HG03175 (cell line): ENCODE data around the gene LPAR6.
A peak's percentile ranks its signal among the peaks of the same experiment; 100 is the strongest.
"Not testable (repeated sequence)": the region's sequence is repeated elsewhere in the genome, so short reads cannot be mapped to it uniquely, and the experiment has no call there.

Experiments
- ATAC-seq: cut with Tn5 transposase; IDR thresholded peaks from one replicate; pipeline ENCODE4 v1.9.1; 2021; ENCODE audit warnings: mild to moderate bottlenecking, moderate library complexity; ENCODE audit not compliant: unreplicated experiment

LPAR6 gene, protein sequence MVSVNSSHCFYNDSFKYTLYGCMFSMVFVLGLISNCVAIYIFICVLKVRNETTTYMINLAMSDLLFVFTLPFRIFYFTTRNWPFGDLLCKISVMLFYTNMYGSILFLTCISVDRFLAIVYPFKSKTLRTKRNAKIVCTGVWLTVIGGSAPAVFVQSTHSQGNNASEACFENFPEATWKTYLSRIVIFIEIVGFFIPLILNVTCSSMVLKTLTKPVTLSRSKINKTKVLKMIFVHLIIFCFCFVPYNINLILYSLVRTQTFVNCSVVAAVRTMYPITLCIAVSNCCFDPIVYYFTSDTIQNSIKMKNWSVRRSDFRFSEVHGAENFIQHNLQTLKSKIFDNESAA

DNA sequence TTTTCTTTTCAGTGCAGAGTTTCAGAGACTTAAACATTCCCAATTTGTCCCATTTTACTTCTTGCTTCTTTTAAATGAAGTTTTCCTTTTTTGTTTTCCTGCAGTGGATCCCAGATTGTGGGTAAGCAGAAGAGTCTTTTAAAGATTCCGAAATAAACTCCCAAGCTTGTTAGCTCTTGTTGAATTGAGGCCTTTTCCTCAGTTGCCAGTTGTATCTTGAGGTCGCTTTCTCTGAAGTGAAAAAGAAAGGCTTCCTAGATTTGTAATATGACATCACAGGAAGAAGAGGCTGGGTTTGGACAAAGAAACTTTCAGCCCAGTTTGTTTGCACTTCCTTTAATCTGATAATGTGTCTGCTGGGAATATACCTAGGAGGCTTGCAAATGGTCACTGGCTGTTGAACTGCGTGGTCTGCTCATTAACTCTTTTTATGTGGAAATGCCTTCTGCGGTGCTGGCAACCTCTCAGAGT, at the start of gene LPAR6:
Gene LPAR6 (minus strand): TSS at position 233 of the 471 bp plus-strand sequence. CDS start 690 bp downstream, outside the sequence.
- no peak for ATAC-seq

DNA sequence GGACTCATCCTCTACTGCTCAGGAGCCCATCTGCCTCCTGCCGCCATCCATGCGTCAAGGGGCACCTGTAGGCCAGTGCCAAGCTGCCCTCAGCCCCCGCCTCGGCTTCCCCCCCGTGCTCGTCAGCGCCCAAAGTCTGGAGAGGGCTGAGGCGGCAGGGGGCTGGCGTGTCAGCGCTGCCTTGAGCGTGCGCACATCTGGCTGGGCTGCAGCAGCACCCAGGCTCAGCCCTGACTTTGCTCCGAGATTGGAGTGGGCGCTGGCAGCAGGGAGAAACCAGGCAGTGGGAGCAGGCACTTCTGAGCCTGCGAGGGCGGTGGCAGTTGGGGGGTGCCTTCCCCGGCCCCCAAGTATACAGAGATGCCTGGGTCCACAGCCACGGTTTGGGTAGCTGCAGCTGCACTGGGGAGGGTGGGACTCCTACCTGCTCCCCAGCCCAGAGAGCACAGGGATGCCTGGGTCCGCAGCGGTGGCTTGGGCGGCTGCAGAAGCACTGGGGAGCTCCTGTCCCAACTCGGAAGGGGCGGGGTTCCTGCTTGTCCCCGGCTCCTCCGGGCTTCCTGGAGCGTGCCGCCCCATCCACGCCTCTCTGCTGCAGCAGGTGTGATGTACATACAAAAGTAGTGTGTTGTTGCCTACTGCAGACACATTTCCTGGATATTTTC, 44.8 kb upstream of the LPAR6 start:
- ATAC-seq: no peak

DNA sequence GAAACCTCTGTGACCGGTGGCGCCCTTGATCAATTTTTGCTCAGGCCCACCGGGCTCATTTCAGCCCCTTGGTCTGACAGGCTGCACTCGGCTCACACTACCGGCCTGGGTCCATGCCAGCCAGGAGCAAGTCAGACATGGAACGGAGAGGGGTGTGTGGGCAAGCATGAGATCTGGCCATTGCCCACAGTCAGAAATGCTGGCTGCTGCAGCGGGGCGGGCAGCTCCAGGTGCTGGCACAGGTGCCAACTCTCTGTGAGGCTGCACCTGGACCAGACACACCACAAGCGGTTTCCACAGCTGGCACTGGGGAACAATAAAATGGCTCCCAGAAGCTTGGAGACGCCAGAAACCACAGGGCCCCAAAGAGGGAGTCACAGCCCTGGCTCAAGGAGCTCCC, 43.6 kb upstream of the LPAR6 start:
- ATAC-seq: no peak

DNA sequence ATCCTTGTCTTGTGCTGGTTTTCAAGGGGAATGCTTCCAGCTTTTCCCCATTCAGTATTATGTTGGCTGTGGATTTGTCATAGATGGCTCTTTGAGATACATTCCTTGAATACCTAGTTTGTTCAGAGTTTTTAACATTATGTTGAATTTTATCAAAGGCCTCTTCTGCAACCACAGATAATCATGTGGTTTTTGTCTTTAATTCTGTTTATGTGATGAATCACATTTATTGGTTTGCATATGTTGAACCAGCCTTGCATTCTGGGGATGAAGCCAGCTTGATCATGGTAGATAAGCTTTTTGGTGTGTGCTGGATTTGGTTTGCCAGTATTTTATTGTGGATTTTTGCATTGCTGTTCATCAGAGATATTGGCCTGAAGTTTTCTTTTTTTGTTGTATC, 38.3 kb upstream of the LPAR6 start:
- not testable (repeated sequence) for ATAC-seq

DNA sequence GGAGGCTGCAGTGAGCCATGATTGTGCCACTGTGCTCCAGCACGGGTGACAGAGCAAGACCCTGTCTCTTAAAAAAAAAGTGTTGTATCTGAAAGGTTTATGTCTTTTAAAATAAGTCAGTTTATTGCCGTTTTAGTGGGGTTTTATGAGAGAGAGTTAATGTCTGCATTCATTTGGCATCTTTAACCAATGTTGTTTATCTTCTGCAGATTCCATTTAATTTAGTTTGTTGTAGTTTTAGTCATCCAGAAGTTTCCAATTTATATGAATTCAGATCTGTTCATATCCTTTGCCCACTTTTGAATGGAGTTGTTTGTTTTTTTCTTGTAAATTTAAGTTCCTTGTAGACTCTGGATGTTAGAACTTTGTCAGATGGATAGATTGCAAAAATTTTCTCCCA, 36.7 kb upstream of the LPAR6 start:
- no peak for ATAC-seq

DNA sequence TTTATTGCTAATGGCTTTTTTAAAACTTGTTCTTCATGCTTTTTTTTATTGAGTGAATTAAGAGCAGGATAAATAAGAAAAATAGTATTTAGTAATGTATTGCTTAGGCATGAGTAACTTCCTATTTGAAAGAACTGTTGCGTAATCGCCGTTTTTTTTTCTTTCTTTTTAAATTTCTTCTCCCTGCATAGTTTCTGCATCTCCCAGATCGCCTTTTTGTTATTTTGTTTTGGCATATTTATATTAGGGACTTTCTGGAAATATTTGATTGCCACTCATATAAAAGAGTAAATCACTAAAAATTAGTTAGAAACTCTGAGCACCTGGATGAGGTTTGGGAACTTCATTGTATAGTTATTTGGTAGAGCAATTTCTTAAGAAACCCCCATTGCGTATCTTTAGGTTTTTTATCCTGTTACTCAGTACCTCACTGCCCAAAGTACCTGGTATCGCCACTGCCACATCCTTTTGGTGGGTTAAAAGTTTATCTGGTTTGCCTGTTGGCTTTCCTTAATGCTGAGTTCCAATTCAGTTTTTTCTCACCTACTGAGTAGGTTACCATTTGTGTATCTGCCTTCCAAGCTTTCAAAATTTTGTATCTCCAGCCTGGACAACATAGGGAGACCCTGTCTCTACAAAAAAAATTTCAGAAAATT, 36.2 kb upstream of the LPAR6 start:
- ATAC-seq: no peak

DNA sequence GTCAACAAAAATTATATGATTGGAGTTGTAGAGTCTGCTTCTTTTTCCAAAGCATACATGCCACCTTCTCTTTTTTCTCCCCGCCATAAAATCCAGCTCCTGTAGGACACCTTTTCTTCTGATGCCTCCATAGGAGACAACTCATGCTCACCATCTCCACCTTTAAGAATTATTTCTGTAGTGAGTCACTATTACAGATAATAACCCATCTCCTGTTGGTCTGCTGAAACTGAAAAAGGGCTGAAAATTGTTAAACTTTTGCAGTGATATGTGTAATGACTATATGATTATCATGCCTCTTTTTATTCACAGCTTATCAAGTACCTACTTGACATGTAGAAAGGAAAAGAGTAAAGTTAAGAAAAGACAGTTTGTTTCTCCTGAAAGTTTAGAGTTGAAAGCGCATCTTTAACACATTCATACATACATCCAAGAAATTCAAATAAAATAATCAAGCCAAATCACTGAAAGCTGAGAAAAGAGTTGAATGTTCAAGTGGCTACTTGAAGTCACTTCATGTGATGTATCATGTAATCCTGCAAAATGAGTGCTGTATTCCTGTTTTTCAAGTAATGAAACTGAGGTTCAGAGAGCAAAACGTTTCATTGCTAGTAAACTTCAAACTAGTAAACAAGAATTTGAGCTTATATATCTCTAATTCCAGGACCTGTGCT, 35.5 kb upstream of the LPAR6 start:
- ATAC-seq: no peak

DNA sequence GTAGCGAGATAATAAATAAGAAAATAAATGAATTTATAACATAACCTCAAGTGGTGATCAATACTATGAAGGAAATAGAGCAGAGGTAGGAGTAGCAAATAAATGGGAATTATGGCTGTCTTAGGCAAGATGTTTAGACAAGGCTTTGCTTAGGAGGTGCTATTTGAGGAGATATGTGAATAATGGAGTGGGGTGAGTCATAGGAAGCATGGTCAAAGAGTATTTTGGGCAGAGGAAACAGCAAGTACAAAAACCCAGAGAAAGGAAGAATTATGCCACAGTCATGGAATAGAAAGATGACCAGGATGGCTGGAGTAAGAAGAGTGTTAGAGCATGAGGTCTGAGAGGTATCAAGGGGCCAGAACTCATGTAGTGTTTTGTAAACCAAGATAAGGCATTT, 33.6 kb upstream of the LPAR6 start:
- ATAC-seq: no peak

DNA sequence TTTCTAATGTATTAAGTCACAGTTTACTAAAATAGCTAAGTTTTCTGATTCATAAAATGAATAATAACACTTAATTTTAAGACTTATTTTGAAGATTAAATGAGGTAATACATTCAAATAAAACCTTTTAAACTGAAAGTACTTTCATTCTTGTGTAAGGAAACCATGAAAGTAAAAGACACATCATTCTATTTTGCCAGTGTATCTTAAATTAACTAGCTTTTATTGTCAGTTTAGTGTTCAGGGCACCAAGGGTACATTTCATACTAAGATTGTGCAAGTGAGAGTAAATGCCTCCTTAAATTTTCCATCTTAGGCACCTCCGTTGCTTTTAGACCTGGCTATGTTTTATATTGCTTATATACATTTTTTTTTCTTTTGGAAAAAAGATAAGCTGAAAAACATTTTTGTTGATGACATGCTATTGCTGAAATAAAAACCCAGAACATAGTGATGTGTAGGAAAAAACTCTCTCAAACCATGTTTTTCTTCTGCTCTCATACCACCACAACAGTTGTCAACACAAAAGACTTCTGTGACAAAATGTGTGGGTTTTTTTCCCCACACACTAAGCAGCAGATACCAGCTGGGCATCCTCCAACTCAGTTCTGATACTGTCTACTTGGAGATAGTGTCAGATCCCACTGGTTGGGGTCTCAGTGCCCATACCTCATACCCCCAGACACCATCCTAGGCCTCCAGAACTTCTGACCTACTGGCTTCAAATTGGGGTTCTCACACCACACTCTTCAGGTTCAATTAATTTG, 30.7 kb upstream of the LPAR6 start:
- no peak for ATAC-seq

DNA sequence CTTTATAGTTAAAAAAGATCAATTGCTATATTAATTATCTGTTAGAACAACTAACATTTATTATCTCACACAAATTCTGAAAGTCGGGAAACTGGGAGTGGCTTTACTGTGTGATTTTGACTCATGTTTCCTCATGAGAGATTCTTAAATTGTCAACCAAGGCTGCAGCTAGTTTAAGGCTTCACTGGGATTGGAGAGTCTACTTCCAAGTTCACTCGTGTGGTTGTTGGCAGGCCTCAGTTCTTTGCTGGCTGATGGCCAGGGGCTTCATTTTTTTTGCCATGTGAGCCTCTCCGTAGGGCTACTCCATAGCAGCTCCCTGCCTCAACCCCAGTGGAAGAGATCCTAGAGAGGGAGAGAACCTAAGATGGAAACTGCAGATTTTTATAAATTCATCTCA, 24.5 kb upstream of the LPAR6 start:
- ATAC-seq: no peak

DNA sequence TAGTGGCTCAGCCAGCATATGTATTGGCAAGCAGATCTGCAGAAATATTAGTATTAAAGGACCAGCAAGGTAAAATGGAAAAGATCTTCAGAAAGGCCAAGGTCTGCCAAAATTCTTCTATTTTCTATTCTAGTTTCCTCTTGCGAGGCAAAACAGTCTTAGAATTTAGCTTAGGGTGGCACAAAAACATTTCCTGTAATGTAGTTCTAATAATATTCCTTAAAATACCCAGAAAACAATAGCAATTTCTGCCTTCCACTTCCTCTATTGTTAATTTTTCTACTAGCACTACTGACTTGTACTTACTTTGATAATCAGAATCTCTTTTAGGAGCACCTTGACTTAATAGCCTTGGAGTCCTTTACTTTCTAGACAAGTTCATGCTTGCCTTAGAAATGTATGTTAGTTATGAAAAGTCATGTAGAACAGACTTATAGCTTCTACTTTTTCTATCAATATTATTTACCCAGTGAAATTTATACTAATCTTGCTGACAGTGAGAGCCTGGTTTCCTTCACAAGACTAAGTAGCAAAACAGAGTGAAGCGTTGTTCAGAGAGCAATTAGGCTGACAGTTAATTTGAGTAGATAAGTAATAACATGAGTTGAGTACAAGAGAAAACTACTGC, 23.9 kb upstream of the LPAR6 start:
- no peak for ATAC-seq

DNA sequence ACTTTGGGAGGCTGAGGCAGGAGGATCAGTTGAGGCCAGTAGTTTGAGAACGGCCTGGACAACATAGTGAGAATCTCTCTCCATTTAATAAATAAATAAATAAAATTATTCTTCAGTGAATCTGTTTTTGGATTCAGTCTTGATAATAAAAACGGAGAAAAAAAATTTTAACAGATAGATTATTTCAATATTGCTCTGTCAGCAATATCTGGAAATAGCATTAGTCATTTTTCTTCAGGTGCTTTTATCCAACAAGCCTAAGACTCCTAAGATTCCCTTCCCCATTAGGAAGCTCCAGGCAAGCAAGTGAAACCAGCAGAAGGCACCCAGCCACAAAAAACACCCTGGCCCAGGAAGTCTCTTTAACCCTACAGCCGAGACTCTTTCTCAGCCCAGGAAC, 21.3 kb upstream of the LPAR6 start:
- ATAC-seq: no peak

DNA sequence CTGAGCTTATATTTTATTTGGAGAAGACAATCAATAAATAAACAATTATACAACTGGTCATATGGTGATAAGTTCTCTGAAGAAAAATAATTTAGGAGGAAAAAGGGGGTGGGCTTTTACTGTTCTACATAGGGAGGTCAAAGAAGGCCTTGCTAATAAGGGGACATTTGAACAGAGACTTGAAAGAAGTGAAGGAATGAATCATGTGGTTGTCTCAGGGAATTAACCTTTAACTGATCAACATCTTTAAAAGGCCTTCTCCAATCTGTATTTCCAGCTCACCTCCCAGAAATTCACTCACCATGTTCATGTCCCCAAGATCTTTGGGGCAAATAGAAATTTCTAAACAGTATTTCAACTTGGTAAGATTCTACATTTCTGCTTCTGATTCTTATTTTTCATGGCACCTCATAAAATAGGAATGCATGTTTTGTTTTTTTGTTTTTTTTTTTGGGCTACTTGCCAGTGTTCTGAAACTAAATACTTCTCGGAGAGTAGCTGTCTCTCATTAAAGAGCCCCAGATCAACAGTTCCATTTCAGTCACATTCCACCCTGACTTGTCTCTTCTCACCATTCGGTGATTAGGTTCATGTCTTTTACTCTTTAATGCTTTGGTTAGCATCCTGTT, 19.2 kb upstream of the LPAR6 start:
- ATAC-seq: no peak

DNA sequence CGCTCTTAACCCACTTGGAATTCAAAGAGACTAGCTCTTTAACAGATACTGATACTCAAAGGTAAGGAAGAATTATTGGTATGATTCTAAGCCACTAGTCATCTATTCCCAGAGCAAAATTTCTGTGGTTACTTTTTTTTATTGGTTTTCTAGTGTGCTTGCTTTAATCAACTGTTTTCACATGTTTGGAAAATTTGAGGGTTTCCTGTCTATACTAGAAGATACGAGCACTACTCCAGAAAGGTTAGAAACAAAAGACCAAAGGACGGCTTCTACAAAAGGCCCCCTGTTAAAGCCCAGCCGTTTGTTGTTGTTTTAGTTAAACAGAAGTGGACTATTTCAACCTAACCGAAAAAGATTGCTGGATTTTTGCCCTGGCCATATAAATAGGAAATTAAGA, 18.5 kb upstream of the LPAR6 start:
- ATAC-seq: no peak

DNA sequence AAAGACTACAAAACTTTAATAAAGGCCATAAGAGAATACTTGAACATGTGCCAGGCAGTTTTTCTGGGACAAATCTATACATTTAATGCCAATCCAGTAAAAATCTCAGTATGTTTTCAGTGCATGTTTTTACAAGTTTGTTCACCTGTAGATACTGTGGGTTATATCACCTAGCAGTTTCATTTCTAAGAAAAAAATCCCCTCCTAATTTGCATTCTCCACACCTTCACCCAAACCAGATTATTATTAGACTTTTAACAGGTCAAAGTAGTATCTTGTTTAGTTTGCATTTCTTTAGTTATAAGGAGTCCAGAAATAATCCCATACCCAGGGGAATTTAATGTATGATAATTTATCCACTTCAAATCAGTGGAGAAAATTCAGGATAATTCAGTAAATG, 17.0 kb upstream of the LPAR6 start:
- ATAC-seq: peak; percentile 67

DNA sequence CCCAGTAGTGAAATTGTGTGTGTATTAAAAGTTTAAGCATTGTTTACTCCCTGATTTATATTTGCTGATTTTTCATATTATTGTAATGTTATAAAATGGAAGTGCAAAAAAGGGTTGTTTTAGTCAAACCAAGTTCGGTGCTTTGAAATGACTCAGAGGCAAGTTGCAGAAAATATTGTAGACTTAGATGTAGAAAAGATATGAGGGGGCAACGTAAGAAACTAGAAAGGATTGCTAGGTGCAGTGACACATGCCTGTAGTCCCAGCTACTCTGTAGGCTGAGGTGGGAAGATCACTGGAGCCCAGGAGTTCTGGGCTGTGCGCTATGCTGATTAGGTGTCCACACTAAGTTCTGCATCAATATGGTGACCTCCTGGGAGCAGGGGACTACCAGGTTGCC, 16.1 kb upstream of the LPAR6 start:
- no peak for ATAC-seq

DNA sequence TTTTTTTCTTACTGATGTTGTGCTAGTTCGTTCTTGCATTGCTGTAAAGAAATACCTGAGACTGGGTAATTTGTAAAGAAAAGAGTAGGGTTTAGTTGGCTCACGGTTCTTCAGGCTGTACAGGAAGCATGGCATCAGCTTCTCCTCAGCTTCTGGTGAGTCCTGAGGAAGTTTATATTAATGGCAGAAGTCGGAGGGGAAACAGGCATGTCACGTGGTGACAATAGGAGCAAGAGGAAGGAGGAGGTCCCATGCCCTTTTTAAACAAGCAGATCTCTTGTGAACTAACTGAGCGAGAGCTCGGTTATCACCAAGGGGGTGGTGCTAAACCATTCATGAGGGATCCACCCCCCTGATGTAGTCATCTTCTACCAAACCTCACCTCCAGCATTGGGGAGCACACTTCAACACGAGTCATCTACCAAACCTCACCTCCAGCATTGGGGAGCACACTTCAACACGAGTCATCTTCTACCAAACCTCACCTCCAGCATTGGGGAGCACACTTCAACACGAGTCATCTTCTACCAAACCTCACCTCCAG, 13.9 kb upstream of the LPAR6 start:
- ATAC-seq: not testable (repeated sequence)

DNA sequence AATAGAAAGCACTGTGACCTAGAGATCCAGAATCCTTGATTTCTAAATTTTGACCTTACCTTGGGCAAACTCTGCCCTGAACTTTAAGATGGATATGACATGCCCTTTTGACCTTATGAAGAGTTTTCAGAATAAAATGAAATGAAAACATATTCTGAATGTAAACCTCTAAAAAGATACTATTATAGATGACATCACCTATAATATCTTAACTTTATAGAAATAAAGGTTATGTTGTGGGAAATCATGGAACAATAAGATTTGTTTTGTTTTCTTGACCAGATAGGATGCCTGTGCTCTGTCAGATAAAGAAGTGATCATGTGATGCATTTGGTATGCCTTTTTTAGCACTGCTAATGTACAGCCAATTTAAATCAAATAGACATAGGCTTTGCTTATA, 13.1 kb upstream of the LPAR6 start:
- no peak for ATAC-seq

DNA sequence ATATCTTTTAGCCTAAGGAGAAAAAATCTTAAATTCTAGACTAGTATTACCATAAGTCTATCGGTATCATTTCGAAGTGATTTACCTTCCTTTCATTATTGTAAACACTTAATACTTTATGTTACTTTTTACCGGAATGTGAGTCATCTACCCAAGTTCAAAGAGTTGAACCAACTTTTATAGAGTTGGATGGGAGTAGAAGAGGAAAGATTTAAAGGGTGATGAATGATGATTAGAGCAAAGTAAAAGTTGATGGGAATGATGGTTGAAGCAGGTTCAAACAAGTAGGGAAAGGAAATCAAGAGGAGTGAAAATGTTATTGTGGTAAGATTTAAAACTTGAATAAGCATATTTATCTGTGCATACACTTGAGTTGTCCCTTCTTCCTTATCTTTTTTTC, 11.3 kb upstream of the LPAR6 start:
- no peak for ATAC-seq
